Chondrocyte (in vitro differentiated cells): Measurements from ENCODE around the gene ENO2. TPM values are rescaled to one million over a fixed set of nuclear protein-coding genes. Genes with fewer than 3 reads are reported as not detected.

Experiments
- DNase-seq: peaks from one replicate; pipeline ENCODE4 v3.0.0; 2021; ENCODE audit warnings: mixed read lengths, low spot score
- H3K27ac Mint-ChIP-seq: one replicate; pipeline ENCODE4 v1.8.0; 2021; ENCODE audit warnings: mild to moderate bottlenecking, moderate library complexity, mixed read lengths; ENCODE audit not compliant: unreplicated experiment
- H3K27me3 Mint-ChIP-seq: 2 replicates; pipeline ENCODE4 v1.8.0; 2021; ENCODE audit warnings: low read depth, mixed read lengths
- H3K36me3 Mint-ChIP-seq: 2 replicates; pipeline ENCODE4 v1.8.0; 2021; ENCODE audit warnings: low read depth, mixed read lengths
- H3K4me1 Mint-ChIP-seq: 2 replicates; pipeline ENCODE4 v1.8.0; 2021; ENCODE audit warnings: low read depth, mild to moderate bottlenecking, mixed read lengths
- H3K4me3 Mint-ChIP-seq: one replicate; pipeline ENCODE4 v1.8.0; 2021; ENCODE audit warnings: mild to moderate bottlenecking, moderate library complexity, mixed read lengths; ENCODE audit not compliant: unreplicated experiment
- H3K9me3 Mint-ChIP-seq: 2 replicates; pipeline ENCODE4 v1.8.0; 2021; ENCODE audit warnings: low read depth, mixed read lengths
- CTCF ChIP-seq: fragments of 200-600 bp; sonication (generic); IDR thresholded peaks from 2 replicates; pipeline ENCODE4 v1.5.0; 2021; ENCODE audit warnings: antibody characterized with exemption, mild to moderate bottlenecking, moderate library complexity
- total RNA-seq: library from RNA; stranded (reverse); gene quantifications from 3 replicates; pipeline ENCODE4 v1.2.1, GENCODE V29; 2021

ENO2 gene
- total RNA-seq, 1 donor from 2014 or later = 58.6 TPM

GRCh38 chr12:6954316-6955107 is 40.1 kb downstream of the ENO2 start:
- H3K36me3 Mint-ChIP-seq = no peaks in the 10 kb centered on the region
- TF ChIP-seq CTCF = no peak

GRCh38 chr12:6955108-6956020 is 41.0 kb downstream of the ENO2 start:
- Mint-ChIP-seq H3K9me3 (no peaks in the 10 kb centered on the region), H3K27ac (no peak overlapping the region), H3K27me3 (no peaks in the 10 kb centered on the region), H3K4me3 (no peak overlapping the region), H3K4me1 (peaks cover 26% of the 10 kb centered on the region), H3K36me3 (no peaks in the 10 kb centered on the region)
- peak; percentile 66 for DNase-seq
- TF ChIP-seq CTCF = no peak

More at GRCh38 chr12:6954316-6955107, 40.1 kb downstream of the ENO2 start:
- Mint-ChIP-seq H3K4me1 (peaks cover 26% of the 10 kb centered on the region), H3K27me3 (no peaks in the 10 kb centered on the region), H3K4me3 (no peak overlapping the region), H3K9me3 (no peaks in the 10 kb centered on the region), H3K27ac (no peak overlapping the region)
- DNase-seq = peak; percentile 81

- no peak for TF ChIP-seq CTCF
- no peak overlapping the region for H3K27ac Mint-ChIP-seq
- peak; percentile 68 for DNase-seq
- no peak overlapping the region for H3K4me3 Mint-ChIP-seq
- H3K27me3 Mint-ChIP-seq = no peaks in the 10 kb centered on the region
- H3K9me3 Mint-ChIP-seq = no peaks in the 10 kb centered on the region
- no peaks in the 10 kb centered on the region for H3K36me3 Mint-ChIP-seq
- H3K4me1 Mint-ChIP-seq = peaks cover 26% of the 10 kb centered on the region
Observed at GRCh38 chr12:6956021-6956727, 41.8 kb downstream of the ENO2 start.

GRCh38 chr12:6957151-6957701 is 42.8 kb downstream of the ENO2 start:
- peaks cover 33% of the 10 kb centered on the region for H3K4me1 Mint-ChIP-seq
- H3K36me3 Mint-ChIP-seq = no peaks in the 10 kb centered on the region
- H3K9me3 Mint-ChIP-seq = no peaks in the 10 kb centered on the region
- H3K27me3 Mint-ChIP-seq = no peaks in the 10 kb centered on the region
- TF ChIP-seq CTCF = no peak
- H3K27ac Mint-ChIP-seq = no peak overlapping the region
- H3K4me3 Mint-ChIP-seq = no peak overlapping the region
- DNase-seq = no peak
